ENCODE measurements around the gene MMAB.

Gene MMAB

GRCh38 chr12:109512608-109513007, 60.7 kb downstream of the MMAB start:
- no peak for DNase-seq (ENCODE audit: low read depth)

DNA sequence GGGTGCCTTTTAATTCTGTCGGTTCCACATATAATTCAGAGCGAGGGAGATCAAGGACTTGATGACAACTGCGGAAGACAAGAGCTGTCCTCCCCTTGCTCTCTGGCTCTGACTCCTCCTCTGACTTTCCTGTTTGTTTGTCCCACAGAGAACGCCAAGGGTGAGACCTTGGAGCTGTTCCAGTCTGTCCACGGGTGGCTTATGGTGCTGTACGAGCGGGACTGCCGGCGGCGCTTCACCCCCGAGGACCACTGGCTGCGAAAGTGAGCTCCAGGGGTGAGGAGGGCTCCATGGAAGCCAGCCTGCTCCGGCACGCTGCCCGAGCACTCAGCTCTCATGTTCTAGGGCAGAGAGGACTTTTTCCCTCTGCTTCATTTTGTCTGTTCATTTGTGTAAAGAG, 63.1 kb downstream of the MMAB start:
- DNase-seq (ENCODE audit: low read depth): no peak

- no peak for DNase-seq (ENCODE audit: low read depth)
Measured at GRCh38 chr12:109504068-109504467, 69.2 kb downstream of the MMAB start.
